ENCODE results near the gene DLX2. TPM values are rescaled to one million over a fixed set of nuclear protein-coding genes. Genes with fewer than 3 reads are reported as not detected.

DLX2 gene
- total and polyA plus RNA-seq, 7 donors: under 0.01 to 0.14 (median 0.04) TPM; not detected in 4

- 5 to 6% methylated on average over 13 of the region's 13 CpGs for WGBS, 2 donors
- Histone ChIP-seq H3K36me3 (no peaks in the 10 kb centered on the region), H3K4me1 (peaks cover 0 to 87% (median 83%) of the 10 kb centered on the region in 4 donors), H3K27ac (no peak overlapping the region), H3K27me3 (peaks cover 93 to 100% (median 99%) of the 10 kb centered on the region in 3 donors), H3K4me3 (peak overlapping the region in 3 of 4 donors; percentile 30 to 36 (median 32)), H3K9me3 (no peaks in the 10 kb centered on the region)
- peak in 2 of 4 donors; percentile 39 to 51 for TF ChIP-seq POLR2AphosphoS5 (IDR thresholded peaks at IDR 0.05)
- TF ChIP-seq CTCF (IDR thresholded peaks at IDR 0.05): no peak
- no peak for TF ChIP-seq POLR2A (IDR thresholded peaks at IDR 0.05)
- no peak for TF ChIP-seq EP300 (IDR thresholded peaks at IDR 0.05)
- DNase-seq: no peak
- intact Hi-C loops (cut with DNase I): loop anchor here (5.0 kb wide), 4 partner anchors 102 to 458 kb away; partner anchors contain the start of genes DYNC1I2, HAT1, METAP1D and PDK1
Observed at GRCh38 chr2:172099472-172100079, 3.1 kb downstream of the DLX2 start.

DNA sequence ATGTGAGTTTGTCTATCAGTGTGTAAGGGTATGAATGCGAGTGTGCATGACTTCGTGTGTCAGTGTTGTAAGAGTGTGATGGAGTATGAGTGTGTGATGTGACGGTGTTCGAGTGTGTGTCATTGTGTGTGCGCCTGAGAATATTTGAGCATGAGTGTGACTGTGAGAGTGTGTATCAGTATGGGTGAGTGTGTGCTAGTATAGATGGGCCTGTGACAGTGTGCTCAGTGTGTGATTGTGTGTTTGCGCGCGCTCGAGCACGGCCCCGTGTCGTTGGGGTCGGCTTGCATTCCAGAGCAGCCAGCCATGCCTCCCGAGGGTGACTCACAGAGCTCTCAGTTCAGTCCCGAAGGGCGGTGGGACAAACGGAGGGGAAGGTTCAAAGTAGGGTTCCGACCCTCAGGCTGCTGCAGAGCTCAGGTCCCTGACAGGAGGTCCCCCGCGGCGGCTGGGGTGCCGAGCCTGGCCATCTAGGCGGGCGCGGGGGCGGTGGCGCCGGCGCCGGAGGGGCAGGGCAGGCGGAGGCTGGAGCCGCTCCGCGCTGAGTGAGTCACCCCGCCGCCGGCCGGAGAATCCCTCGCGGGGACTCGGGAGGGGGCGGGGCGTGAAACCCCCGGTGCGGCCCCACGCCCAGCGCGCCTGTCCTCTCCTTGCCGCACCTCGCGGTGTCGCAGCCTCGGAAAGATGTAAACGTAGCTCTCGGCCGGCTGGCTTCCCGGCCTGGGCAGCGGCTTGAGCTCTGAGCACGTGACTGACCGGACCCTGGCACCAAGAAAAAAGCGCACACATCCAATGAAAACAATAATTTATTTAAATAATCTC lies 3.8 kb downstream of the DLX2 start:
- no peaks in the 10 kb centered on the region for H3K9me3 ChIP-seq
- H3K36me3 ChIP-seq: no peaks in the 10 kb centered on the region
- H3K4me1 ChIP-seq: peaks cover 0 to 94% (median 89%) of the 10 kb centered on the region in 4 donors
- WGBS, 2 donors: 2 to 4% methylated on average over 61 of the region's 61 CpGs
- no peak overlapping the region for H3K27ac ChIP-seq
- intact Hi-C loops (cut with DNase I): loop anchor here (5.0 kb wide), 1 partner anchor 177 kb away; the partner anchor contains the start of gene HAT1
- TF ChIP-seq CTCF (IDR thresholded peaks at IDR 0.05) (no peak), EP300 (IDR thresholded peaks at IDR 0.05) (no peak), POLR2AphosphoS5 (IDR thresholded peaks at IDR 0.05) (peak in 2 of 4 donors; percentile 34 to 57)
- H3K4me3 ChIP-seq: peak overlapping the region in 3 of 4 donors; percentile 30 to 36 (median 32)
- H3K27me3 ChIP-seq: peaks cover 93 to 100% (median 99%) of the 10 kb centered on the region in 3 donors
- DNase-seq: peak; percentile 63

DNA sequence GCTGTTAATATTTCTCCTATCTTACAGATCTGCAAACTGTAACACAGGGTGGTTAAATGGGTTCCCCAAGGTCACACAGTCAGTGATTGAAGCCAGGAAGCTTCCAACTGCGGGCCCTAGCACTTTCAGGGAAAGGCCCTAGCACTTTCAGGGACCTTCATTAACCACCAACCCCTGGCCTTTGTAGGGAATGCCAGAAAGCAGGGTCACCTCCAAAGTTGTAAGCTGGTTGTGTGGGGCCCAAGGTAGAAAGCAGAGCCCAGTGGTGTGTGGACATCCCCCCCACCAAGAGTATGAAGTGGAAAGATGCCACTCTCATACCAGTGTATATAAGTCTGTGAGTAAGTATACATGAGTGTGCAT lies 4.4 kb downstream of the DLX2 start:
- no peak overlapping the region for H3K27ac ChIP-seq
- peaks cover 0 to 93% (median 87%) of the 10 kb centered on the region in 4 donors for H3K4me1 ChIP-seq
- no peak for DNase-seq
- H3K4me3 ChIP-seq: peak overlapping the region in 1 of 4 donors; percentile 36
- H3K27me3 ChIP-seq: peaks cover 97 to 100% (median 99%) of the 10 kb centered on the region in 3 donors
- H3K9me3 ChIP-seq: no peaks in the 10 kb centered on the region
- H3K36me3 ChIP-seq: no peaks in the 10 kb centered on the region
- 22 to 26% methylated on average over 1 of the region's 1 CpG for WGBS, 2 donors
- TF ChIP-seq CTCF (IDR thresholded peaks at IDR 0.05): no peak
- TF ChIP-seq EP300 (IDR thresholded peaks at IDR 0.05): no peak
- no peak for TF ChIP-seq POLR2A (IDR thresholded peaks at IDR 0.05)
- TF ChIP-seq POLR2AphosphoS5 (IDR thresholded peaks at IDR 0.05): no peak
- intact Hi-C loops (cut with DNase I): loop anchor here (5.0 kb wide), 1 partner anchor 176 kb away; the partner anchor contains the start of gene HAT1

DNA sequence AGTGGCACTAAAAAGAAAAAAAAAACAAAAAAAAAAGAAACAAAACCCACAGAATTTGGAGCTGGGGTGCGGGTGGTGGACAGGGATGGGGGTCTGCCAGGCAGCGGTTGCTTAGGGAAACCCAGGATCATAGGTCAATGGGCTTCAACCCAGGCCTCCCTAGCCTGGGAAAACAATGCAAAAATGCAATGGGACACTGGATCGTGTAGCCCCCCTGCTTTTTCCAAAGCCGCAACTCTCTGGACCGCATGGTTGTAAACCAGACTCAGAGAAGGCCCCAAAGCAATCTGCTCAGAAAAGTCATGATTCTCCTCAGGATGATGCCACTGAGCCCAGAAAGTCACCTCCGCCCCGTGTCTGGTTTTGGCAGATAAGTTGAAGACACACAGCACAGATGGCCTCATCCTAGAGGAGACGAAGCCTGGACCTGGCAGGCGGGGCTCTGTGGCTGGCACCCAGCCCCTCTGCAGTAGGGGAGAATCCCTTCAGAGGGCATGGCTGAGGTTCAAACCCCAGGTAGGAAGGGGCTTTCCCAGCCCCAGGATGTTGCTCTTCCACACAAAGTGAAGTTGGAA lies 5.1 kb downstream of the DLX2 start:
- H3K36me3 ChIP-seq: no peaks in the 10 kb centered on the region
- DNase-seq: no peak
- intact Hi-C loops (cut with DNase I): loop anchor here (5.0 kb wide), 1 partner anchor 175 kb away; the partner anchor contains the start of gene HAT1
- H3K4me1 ChIP-seq: peaks cover 0 to 86% (median 80%) of the 10 kb centered on the region in 4 donors
- TF ChIP-seq CTCF (IDR thresholded peaks at IDR 0.05): no peak
- TF ChIP-seq EP300 (IDR thresholded peaks at IDR 0.05): no peak
- no peak for TF ChIP-seq POLR2AphosphoS5 (IDR thresholded peaks at IDR 0.05)
- TF ChIP-seq POLR2A (IDR thresholded peaks at IDR 0.05): no peak
- no peaks in the 10 kb centered on the region for H3K9me3 ChIP-seq
- H3K4me3 ChIP-seq: no peak overlapping the region
- H3K27me3 ChIP-seq: peaks cover 97 to 100% (median 99%) of the 10 kb centered on the region in 3 donors
- H3K27ac ChIP-seq: no peak overlapping the region
- 23 to 29% methylated on average over 9 of the region's 9 CpGs for WGBS, 2 donors

Measured in sigmoid colon (tissue), 7 donors.